ENCODE measurements around the gene RAG1.

GRCh38 chr11:36605221-36606216 is 37.7 kb downstream of the RAG1 start:
- TF ChIP-seq POLR2A (IDR thresholded peaks at IDR 0.05), result no peak
- no peak for TF ChIP-seq CTCF (IDR thresholded peaks at IDR 0.05)

Measured in body of pancreas (tissue), 4 donors.